Measurements from ENCODE around the gene SACM1L. TPM values are rescaled to one million over a fixed set of nuclear protein-coding genes. Genes with fewer than 3 reads are reported as not detected.
"Not testable (repeated sequence)": the region's sequence is repeated elsewhere in the genome, so short reads cannot be mapped to it uniquely, and the experiment has no call there.

Gene SACM1L
- total RNA-seq, 1 donor from 2014 or later, result 50.8 TPM

GRCh38 chr3:45691842-45692241, 2.6 kb downstream of the SACM1L start:
- no peak for DNase-seq (ENCODE audit: low spot score)

- DNase-seq (ENCODE audit: low spot score), result no peak
These were observed 3.7 kb downstream of the SACM1L start for GRCh38 chr3:45692866-45693265.

DNA sequence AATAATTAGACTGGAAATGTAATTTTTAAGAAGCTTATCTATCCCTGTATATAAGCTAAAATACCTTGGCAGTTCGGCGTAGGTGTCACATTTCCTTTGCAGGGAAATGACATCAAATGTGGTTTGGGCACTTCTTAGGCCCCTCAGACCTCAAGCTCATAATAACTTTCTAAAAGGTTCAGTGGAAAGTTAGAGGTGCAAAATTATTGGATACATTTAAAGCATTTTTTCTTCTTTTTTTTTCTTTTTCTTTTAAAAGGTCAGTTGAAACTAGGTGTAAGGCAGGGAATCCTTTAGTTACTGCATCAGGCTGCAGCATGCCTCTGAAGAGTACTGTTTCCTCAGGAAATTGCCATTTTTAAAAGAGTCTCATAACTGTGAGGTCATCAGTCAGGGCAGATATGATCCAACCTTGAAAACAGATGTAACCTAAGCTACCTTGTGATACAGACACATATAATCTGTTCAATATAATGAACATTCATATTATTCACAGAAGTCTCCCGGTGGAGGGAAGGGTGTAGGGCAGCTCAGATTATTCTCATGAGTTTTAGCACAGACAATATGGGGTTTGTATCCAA, 4.8 kb downstream of the SACM1L start:
- DNase-seq (ENCODE audit: low spot score), result no peak

- not testable (repeated sequence) for DNase-seq (ENCODE audit: low spot score)
These were observed 6.0 kb downstream of the SACM1L start for GRCh38 chr3:45695166-45695565.

DNA sequence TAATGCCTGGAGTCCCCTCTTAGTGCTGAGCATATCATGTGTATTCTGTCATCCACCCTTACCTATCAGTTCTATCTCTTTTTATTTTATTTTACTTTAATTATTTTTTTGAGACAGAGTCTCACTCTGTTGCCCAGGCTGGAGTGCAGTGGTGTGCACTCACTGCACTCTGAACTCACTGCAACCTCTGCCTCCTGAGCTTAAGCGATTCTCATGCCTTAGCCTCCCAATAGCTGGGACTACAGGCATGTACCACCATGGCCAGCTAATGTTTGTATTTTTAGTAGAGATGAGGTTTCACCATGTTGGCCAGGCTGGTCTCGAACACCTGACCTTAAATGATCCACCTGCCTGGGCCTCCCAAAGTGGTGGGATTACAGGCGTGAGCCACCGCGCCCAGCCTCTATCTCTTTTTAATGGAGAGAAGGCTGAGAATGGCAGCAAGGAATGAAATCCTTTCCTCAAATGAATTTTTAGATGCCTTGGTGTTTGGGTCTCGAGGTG, 11.4 kb downstream of the SACM1L start:
- no peak for DNase-seq (ENCODE audit: low spot score)

GRCh38 chr3:45701172-45701867, 12.1 kb downstream of the SACM1L start:
- DNase-seq (ENCODE audit: low spot score), result no peak

- DNase-seq (ENCODE audit: low spot score), result no peak
These were observed 15.2 kb downstream of the SACM1L start for GRCh38 chr3:45704301-45704943.

- no peak for DNase-seq (ENCODE audit: low spot score)
These were observed 16.9 kb downstream of the SACM1L start for GRCh38 chr3:45705839-45706808.

- DNase-seq (ENCODE audit: low spot score), result no peak
These were observed 22.7 kb downstream of the SACM1L start for GRCh38 chr3:45711931-45712330.

DNA sequence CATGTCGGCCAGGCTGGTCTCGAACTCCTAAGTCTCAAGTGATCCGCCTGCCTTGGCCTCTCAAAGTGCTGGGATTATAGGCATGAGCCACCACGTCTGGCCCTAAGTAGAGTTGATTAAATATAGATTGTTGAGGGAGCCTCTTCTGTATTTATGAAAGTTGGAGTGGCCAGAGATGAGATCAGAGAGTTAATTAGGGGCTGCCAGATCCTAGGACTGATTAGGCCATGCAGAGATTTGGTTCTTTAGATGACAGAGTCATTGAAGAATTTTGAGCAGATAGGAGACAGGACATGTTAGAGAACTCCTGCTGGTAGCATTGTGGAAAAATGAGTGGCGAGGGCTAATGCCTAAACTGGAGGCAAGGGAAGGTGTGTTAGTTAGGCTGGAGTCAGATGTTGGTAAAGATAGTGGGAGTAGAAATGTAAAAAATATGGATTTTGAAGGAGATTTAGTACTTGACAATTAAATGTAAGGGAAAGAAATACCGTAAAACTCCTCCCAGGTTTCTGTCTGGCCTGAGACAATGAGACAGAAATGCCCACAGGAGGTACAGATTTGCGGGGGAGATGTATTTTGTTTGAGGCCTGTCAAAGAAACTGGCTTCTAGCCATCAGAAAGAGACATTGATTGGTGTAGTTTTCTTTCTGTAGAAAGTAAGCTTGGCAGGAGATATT, 23.4 kb downstream of the SACM1L start:
- no peak for DNase-seq (ENCODE audit: low spot score)

DNA sequence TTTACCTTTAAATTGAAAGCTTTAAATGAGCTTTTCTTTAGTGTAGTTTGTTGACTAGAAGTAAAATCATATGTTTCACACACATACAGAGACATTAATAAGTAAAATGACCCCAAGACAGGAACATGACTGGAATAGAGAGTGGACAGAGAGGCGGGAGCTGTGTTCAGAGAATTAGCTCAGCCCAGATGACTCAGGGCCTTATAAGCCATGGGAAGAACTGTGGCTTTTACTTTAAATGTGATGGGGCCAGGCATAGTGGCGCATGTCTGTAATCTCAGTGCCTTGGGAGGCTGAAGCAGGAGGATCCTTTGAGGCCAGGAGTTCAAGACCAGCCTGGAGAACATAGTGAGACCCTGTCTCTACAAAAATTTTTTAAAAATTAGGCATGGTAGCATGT, 26.7 kb downstream of the SACM1L start:
- DNase-seq (ENCODE audit: low spot score), result no peak

DNA sequence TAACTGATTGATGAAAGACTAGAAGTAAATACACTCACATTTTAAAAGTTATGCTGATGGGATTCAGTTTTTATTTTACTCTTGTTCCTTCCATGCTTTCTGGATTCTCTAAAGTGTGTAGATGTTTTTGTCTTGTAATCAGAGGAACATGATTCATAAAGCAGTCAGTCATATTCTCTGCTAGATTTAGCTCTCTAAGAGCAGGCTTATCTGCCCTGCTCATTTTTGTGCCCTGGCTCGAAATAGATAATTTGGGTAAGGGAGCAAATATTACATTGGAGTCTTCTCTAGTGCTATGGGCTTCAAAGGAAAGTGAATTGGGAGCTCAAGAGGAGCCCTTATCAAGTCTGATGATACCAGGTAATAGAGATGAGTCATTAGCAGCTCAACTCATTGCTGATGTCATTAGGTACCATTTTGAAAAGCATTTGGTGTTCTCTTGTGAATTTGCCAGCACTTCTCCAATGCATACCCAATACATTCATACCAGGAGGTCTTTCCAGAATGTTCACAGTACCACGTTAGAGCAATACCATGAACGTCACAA, 27.7 kb downstream of the SACM1L start:
- DNase-seq (ENCODE audit: low spot score), result no peak

GRCh38 chr3:45719655-45720487, 30.7 kb downstream of the SACM1L start:
- DNase-seq (ENCODE audit: low spot score), result no peak

DNA sequence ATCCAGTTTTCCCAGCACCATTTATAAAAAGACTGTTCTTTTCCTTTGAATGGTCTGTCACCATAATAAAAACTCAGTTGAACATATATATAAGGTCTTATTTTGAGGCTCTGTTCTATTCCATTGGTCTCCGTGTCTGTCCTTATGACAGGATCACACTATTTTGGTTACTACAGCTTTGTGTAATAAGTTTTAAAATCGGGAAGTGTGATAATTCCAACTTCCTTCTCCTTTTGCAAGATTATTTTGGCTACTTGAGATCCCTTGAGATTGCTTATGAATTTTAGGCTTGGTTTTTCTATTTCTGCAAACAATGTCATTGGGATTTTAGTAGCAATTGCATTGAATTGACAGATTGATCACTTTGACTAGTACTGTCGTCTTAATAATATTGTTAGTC, 35.7 kb downstream of the SACM1L start:
- DNase-seq (ENCODE audit: low spot score), result no peak

DNA sequence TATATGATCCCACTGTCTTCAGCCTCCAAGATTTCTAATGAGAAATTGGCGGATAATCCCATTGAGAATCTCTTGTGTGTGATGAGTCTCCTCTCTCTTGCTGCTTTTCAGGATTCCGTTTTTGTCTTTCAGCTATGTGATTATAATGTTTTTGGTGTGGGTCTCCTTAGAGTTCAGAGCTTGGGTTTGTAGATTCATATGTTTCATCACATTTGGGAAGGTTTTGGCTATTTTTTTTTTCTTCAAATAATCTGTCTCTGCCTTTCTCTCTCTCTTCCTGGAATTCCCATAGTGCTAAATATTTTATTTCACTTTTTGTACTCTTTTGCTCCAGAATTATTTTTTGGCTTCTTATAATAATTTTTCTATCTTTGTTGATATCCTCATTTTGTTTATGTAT, 40.4 kb downstream of the SACM1L start:
- DNase-seq (ENCODE audit: low spot score), result no peak

DNA sequence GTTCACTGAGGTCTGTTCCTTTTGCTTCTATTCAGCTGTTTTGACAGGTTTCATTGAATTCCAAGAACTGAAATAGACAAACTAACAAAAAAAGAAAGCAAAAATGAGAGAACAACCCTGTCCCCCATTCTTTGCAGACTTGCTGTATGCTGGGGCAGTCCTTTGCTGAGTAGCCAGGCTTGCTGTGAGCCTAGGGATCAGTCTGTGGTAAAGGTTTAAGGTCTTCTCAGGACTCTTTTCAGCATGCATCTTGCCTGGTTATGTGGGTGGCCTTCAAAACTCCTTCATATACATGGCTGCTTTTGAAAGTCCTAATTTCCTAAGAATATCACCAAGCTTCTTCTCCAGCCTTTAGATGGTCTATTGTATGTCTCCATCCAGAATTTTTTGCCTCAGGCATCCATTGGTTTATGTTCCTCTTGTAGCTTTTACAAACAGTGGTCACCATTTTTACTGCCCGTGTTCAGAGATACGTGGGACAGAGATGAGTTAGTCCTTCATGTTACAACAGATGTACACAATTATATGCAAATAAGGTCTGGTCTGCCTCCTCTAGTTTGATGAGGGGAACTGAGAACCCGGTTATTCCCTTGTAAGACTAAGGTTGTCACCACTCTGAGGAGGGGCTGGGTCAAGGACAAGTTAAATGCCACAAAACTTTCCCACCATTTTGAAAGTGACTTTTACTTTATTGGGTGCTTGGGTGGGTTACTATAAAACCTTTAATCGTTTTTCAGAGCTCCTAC, 41.4 kb downstream of the SACM1L start:
- no peak for DNase-seq (ENCODE audit: low spot score)

- no peak for DNase-seq (ENCODE audit: low spot score)
These were observed 47.5 kb downstream of the SACM1L start for GRCh38 chr3:45736707-45737106.

GRCh38 chr3:45737234-45737633, 48.0 kb downstream of the SACM1L start:
- DNase-seq (ENCODE audit: low spot score), result no peak

- DNase-seq (ENCODE audit: low spot score), result no peak
These were observed 50.8 kb downstream of the SACM1L start for GRCh38 chr3:45739991-45740390.
